Hematopoietic multipotent progenitor cell treated with erythropoietin and hydrocortisone succinate and interleukin-3 and kit ligand, for 8 days (in vitro differentiated cells): ENCODE data around the gene AXL.
"Not testable (repeated sequence)": the region's sequence is repeated elsewhere in the genome, so short reads cannot be mapped to it uniquely, and the experiment has no call there.

Experiments
- DNase-seq: peaks from one replicate; pipeline ENCODE4 v3.0.0-alpha.2; 2015

The AXL gene

DNA sequence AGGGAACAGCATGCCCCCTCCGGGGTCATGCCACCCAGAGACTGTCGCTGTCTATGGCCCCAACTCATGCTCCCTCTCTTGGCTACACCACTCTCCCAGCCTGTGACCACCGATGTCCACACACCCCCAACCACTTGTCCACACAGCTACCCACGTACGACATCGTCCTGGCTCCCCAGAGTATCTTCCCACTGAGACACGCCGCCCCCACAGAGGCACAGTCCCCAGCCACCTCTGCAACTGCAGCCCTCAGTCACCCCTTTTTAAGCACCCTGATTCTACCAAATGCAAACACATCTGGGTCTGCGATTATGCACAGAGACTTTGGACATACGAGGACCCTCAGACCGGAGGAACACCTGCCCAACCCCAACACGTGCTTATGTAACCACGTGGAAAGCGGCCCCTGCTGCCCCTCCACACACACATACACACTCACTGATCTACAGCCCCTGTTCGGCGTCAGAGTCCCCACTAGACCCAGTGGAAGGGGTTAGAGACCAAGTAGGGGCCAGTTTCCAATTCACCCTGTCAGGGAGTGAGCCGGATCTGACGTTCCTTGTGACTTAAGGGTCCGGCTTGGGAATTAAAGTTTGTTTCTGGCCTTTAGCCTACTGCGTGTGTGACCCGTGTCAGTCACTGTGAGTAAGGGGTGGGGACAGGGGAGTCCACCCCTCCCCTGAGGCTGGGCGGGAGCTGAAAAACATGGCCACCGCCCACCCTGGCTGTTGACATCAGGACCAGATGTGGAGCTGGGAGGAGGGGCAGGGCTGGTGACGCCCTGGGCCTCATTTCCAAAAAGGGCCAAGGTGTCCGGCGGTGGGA, 11.9 kb upstream of the AXL start:
- peak; percentile 43 for DNase-seq

DNA sequence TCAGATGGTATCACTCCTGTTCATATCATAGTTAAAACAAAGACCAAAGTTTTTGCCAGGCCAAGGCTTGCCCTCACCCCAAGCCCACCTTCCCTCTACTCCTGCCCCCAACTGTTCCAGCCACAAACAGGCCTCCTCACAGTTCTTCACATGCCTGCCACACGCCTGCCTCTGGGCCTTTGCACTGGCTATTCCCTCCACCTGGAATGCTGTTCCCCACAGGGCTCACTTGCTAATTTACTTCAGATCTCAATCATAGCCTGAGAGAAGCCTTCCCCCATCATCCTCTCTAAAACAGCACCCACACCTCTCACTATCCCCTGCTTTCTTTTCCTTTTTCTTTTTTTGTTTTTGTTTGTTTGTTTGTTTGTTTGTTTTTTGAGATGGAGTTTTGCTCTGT, 4.9 kb upstream of the AXL start:
- no peak for DNase-seq

DNA sequence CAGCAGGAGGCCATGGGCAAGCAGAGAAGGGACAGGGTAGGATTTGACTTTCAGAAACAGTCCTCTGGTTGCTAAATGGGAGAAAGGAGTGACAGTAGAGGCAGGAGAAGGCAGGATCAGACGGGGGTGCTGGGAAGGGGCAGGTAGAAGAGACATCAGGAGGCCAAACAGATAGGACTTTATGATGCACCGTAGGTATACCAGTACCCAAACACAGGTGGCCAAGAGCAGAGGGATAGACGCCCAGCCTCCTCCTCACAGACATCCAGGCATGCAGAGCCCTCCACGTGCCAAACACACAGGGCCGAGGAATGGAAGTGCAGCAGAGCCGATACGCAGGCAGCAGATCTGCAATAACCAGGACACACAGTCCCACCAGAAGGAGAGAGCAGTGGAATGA, 1.3 kb upstream of the AXL start:
- no peak for DNase-seq

DNA sequence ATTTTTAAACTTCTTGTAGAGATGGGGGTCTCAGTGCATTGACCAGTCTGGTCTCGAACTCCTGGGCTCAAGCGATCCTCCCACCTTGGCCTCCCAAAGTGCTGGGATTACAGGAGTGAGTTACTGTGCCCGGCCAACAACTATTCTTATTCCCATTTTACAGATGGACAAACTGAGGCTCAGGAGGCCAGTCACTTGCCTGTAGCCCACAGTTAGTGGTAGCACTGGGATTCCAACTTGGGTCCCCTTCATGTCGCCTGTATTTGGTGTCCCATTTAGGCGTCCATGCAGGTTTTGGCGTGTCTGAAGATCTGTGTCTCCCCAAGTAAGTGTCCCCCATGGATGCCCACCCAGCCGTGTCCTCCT, 791 bp upstream of the AXL start:
- no peak for DNase-seq

DNA sequence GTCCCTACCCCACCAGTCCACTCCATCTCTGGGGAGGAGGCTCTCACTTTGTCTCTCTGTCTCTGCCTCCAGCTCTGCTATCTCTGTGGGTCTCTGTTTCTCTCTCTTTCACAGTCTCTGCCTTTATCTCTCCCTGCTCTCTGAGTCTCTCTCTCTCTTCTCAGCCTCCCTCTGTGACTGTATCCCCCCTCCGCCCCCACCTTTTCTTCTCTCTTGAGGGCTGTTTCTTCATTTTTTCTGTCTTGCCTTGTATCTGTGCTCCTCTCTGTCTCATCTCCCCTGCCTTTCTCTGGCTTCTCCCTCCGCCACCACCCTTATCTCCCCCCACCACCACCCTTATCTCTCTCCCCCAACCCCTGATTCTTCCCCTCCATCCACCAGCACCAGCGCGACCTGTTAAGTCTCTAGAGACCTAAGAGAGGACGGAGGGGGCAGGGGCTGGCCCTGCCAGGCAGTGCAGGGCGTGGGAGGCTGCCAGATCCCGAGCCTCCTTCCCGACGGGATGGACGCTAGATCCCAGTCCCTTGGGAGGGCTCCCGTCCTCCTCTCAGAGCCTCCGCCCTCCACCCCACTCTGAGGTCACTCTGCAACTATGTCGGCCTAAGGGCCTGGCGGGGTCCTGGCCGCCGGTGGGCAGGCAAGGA, 1.0 kb downstream of the AXL start:
- DNase-seq, result peak; percentile 80

DNA sequence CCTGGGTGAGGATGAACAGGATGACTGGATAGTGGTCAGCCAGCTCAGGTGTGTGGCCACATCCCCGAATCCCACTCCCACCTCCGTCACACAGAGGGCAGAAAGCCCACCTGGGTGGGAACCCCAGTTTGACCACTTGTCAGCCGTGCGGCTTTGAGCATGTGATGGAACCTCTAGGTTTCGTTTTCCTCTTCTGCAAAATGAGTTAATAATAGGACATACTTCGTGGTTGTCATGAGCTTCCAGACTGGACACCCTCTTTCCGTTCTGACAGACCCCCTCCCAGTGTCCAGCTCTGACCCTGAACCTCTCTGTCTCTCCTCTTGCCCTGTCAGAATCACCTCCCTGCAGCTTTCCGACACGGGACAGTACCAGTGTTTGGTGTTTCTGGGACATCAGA, 1.8 kb downstream of the AXL start:
- DNase-seq, result no peak

DNA sequence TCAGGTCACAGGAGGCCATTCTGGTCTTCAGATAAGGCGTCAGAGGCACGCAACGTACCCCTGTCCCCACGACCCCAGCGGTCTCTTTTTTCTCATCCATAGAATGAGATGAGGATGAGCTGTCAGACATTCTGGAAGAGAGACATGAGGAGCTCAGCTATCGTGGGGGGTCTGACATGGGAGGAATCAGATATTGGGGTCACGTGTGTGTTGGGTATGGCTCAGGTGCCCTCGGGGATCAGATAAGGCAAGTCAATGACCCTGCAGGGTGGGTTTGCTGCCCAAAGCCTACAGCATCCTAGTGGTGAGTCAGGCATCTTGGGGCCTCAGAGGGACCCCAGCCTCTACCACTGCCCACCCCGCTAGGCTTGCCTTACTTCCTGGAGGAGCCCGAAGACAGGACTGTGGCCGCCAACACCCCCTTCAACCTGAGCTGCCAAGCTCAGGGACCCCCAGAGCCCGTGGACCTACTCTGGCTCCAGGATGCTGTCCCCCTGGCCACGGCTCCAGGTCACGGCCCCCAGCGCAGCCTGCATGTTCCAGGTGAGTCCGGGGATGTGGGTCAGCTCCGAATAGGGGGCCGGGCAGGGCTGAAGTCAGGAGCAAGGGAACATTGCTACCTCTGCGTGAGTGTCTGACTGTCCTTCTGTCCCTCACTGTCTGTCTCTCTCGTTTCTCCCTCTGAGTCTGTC, 2.6 kb downstream of the AXL start:
- DNase-seq, result no peak

DNA sequence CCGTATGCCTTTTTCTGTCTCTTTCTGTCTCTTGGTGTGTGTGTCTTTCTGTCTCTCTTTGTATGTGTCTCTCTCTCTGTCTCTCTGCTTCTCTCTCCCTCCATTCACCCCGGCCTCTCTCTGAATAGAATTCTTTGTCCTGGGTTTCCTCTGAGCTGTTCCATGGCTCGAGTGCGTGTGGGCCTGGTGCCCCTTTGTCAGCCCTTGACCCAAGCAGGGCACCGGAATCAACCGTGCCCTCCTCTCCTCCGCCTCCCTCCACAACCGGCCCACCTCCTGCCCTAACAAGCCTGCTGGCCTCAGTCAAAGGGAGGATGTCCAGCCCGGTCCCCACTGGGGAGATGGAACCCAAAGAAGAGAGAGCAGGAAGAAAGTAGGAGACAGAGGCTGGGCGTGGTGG, 3.2 kb downstream of the AXL start:
- no peak for DNase-seq

DNA sequence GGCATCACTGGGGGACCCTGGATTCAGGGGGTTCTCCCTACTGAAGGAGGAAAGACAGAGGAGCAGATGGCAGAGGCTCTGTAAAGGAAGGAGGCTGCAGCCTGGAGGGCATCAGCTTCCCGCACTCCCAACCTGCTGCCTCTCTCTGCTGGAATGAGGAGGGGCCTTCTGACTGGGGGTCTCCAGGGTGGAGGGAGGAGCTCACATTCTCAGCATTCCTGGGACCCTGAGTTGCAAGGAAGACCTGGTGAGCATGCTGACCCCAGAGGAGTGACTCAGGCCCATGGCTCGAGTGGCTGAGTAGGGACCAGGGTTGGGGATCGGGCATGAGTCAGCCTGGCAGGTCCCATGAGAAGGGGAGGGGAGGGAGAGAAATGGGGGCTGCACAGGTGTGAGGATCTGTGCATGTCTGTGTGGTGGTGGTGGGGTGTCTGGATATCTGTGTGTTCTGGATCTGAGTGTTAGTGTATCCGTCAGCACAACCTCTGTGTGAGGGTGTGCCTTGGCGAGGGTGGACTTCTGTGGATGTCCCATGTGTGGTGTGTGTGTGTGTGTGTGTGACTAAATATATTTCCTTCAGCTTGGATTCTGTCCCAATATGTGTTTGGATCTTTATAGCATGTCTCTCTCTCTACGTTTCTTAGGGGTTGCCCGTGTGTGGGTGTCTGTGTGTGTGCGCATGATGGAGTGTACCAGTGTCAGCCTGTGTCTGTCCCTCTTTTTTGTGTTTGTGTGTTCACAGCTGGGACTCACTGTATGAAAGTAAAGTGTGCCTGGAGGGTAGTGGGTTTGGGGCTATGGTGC, 4.6 kb downstream of the AXL start:
- no peak for DNase-seq

DNA sequence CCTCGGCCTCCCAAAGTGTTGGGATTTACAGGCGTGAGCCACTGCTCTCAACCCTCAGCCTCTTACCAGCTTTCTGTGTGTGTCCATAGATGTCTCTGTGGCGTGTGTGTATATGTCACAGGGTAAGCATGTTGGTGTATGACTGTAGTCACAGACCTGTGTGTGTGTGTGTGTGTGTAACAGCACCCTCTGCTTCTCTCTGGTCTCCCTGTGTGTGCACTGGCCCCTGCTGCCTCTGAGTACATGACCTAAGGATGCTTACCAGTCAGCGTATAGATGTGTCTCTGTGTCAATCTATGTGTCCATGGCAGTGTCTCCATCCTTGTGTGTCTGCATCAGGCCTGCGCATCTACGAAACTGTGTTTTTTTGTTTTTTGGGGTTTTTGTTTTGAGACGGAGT, 5.6 kb downstream of the AXL start:
- DNase-seq, result no peak

DNA sequence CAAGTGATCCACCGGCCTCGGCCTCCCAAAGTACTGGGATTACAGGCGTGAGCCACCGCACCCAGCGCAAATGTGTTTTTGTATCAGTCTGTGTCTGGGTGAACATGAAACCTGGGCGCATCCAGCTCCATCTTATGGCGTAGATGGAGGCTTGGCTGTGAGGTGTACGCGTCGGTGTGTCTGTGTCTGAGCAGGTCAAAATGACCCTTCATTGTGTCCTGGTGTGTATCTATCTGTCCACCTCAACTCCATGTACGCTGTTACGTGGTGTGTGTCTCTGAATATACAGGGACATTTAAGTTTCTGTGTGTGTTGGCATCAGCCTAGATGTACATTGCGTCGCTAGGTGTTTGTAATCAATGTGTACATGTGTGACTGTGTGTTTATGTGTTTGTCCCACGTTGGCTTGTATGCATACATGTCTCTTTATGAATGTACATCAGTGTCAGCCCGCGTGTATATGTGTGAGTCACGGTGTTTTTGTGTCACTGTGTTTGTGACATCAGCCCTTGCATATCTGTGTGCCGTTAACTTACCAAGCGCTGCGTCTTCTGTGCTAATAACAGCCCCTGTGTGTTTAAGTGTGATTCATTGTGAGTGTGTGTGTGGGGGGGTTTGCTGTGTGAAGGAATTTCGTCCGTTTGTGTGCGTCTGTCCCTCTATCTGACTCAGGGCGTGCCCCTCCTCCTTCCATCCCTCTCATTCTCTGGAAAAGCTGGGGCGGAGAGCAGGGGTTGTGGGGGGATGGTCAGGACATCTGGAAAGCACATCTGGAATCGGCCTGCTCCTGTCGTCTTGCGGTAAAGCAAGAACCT, 6.4 kb downstream of the AXL start:
- peak; percentile 44 for DNase-seq

DNA sequence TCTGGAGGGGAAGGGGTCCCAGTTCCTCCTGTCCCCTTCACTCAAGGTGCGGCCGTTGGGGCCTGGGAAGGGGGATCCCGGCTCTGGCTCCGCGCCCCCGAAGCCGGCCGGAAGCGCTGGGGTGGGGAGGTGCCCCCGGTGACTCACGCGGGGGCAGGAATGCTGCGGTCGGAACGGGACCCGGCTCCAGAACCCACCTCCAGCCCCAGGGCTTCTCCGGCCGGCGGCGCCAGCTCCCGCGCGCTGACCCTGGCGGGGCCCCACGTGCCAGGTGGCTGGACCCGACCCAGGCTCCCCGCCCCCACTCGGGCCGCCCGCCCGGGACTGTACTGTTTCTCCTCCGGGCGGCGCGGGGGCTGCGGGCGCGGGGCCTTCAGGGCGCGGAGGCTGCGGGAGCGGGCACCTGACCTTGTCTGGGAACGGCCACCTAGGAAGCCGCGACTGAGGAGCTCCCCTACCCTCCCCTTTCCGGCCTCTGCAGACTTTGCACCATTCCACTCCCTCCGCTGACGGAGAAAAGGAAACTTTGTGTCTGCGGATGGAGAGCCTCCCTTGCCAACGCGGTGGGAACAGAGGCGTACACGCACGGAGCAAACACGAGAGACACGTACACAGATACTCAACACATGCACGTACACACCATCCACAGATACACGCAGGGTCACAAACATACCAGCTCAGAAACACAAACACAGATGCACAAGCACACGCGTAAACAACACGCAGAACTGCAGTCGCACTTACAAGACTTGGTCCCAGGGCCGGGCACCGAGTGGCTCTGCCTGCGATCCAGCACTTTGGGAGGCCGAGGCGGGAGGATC, 7.2 kb downstream of the AXL start:
- DNase-seq, result no peak

DNA sequence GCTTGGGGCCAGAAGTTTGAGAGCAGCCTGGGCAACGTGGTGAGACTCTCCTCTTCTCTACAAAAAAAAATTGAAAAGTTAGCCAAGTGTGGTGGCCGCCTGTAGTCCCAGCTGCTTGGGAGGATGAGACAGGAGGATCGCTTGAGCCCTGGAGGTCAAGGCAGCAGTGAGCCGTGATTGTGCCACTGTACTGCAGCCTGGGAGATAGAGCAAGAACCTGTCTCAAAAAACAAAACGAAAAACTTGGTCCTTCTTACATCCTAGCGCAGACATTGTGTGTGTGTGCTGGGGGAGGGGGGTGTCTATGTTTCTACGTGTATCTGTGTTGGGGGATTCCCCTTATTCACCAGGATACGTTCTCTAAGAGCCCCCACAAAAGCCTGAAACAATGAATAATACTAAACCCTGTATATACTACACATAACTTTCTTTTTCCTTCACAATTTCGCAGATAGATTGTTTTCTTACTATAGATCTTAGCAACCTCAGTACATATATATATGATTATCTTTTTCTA, 7.9 kb downstream of the AXL start:
- no peak for DNase-seq

DNA sequence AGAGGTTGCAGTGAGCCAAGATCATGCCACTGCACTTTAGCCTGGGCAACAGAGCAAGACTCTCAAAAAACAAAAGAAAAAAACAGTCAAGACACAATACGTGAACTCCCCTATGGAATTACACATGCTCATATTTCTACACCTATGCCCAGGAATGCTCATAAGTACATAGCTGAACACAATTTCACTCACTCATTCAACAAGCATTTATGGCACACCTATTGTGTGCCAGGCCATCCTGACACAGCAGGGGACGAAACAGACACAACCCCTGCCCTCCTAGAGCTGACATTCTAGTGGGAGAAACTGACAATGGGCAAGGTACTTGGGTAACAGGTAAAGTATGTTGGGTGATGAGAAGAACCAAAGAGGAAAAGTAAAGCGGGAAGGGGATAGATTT, 9.5 kb downstream of the AXL start:
- no peak for DNase-seq

DNA sequence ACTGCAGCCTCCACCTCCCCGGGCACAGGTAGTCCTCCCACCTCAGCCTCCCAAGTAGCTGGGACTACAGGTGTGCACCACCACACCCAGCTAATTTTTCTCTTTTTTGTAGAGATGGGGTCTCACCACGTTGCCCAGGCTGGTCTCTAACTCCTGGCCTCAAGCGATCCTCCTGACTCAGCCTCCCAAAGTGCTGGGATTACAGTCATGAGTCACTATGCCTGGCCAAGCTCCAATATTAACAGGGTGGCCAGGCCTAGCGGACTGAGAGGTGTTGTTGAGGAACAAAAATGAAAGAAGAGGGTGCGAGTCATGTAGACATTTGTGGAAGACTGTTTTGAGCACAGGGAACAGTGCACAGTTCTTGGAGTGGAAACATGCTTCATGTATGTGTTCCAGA, 10.3 kb downstream of the AXL start:
- not testable (repeated sequence) for DNase-seq

DNA sequence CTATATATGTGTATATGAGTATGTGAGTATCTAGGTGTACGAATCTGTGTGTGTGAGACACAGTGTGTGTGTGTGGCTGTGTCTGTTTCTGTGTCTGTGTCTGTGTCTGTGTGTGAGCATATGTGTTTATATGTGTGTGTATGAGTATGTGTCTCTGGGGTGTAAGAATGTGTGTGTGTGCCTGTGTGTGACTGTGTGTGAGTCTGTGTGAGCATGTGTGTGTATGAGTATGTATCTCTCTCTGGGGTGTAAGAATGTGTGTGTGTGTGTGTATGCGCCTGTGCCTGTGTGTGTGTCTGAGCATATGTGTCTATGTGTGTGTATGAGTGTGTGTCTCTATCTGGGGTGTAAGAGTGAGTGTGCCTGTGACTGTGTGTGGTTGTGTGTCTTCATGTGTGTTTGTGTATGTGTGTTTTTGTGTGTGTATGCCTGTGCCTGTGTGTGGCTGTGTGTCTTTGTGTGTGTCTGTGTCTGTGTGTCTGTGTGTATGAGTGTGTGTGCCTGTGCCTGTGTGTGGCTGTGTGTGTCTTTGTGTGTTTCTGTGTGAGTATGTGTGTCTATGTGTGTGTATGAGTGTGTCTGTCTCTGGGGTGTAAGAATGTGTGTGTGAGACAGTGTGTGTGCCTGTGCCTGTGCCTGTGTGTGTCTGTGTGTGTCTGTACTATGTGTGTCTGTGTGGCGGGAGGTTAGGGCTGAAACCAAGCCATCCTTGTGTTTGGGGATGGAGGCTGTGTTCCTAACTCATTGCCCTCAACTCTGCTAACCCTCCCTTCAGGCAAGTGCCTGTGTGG, 11.2 kb downstream of the AXL start:
- DNase-seq, result no peak

DNA sequence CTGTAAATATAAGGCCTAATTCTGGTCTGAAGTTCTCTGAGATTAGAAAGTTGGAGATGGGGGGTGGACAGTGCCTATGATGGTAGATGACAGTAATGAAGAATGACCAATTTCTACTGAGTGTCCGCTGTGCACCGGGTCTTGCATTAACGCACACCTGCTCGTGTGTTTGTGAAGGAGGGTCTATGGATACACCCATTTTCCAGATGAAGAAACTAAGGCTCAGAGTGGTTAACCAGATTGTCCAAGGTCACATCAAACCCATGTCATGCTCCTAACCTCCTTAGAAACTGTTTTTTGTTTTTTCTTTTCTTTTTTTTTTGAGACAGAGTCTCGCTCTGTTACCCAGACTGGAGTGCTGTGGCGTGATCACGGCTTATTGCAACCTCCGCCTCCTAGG, 13.7 kb downstream of the AXL start:
- no peak for DNase-seq

DNA sequence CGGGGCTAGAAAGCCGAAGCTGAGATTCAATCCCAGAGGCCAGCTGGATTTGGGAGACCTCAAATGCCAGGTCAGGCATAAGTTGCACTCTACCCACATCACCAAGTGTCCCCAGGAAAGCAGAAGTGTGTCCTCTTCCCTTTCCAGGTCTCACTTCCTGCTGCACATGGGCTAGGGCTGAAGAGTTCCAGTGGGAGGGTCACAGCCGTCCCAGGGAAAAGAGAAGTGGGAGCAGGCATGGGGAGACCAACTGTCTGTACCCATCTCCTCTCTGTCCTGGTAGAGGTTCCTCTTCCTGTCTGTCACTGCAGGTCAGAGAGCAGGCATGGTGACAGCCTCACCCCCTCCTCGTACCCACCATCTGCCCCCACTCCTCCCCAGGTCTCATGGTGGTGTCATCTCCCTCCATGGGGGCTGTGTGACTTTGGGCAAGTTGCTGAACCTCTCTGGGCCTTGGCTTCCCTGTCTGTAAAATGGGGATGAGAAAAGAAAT, 14.8 kb downstream of the AXL start:
- no peak for DNase-seq

DNA sequence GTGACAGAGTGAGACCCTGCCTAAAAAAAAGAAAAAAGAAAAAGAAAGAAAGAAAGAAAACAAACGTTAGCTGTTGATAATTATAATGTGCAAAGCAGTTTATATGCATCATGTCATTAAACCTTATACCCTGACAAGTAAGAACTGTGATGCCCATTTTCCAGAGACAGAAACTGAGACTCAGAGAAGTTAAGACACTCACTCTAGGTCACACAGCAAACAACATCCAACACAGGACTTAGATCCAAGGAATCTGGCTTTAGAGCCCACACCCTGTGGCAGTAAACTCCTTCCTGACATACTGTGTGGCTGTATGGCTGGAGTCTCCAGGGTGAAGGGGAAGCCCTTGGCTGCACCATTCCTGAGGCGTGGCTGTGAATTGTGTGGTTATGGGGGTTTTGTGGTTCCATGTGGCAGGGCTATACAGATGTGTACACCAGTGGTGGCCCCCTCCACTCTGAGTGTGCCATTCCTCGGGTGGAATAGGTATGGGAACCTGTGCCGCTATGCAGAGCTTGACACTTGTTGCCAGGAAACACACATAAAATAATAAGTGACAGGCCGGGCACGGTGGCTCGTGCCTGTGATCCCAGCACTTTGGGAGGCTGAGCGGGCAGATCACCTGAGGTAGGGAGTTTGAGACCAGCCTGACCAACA, 15.6 kb downstream of the AXL start:
- DNase-seq, result no peak

DNA sequence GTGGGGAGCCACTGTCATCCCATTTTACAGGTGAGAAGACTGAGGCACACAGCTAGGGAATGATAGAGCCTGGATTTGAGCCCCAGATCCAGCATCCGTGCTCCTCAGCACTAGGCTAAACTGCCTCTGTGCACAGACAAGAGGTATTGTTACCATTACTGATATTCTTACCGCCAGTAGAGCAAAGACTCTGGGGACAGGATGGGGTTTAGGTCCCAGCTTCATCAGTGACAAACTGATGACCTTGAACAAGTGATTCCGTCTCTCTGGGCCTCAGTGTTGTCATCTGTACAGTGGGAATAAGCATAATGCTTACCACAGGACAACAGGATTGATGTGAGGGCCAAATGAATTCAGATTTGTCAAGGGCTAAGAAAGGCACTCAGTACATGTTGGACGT, 16.5 kb downstream of the AXL start:
- DNase-seq, result no peak
